HCT116 (cell line): Measurements from ENCODE around the gene AKT1. TPM values are rescaled to one million over a fixed set of nuclear protein-coding genes. Genes with fewer than 3 reads are reported as not detected.

Source experiments
- ATAC-seq: fragments of 200-7000 bp; cut with Tn5 transposase; 2 replicates; pipeline ENCODE4 v1.9.1; 2020; ENCODE audit warnings: mild to moderate bottlenecking, moderate library complexity
- BruUV-seq: library from RNA; stranded (reverse); fragments of 400-500 nt; replicated peaks from 2 replicates; lab custom pipeline; 2021; lab: Mats Ljungman, UMichigan
- CTCF ChIA-PET: fragments of 300-600 bp; sonication (Branson Sonifier 250); formaldehyde crosslinking; loops from one replicate; lab custom pipeline; 2021; ENCODE audit warnings: antibody characterized with exemption; lab: Charles Lee
- POLR2A ChIA-PET: fragments of 300-600, 350-600 bp; sonication (Branson Sonifier 250); formaldehyde crosslinking; loops from one replicate; lab custom pipeline; 2021; ENCODE audit warnings: antibody characterized with exemption; lab: Charles Lee
- RAD21 ChIA-PET, 2 experiments: fragments of 300-600 bp; sonication (Branson Sonifier 250); formaldehyde crosslinking; loops; one replicate each; lab custom pipeline; 2023; ENCODE audit warnings: low total read pairs in 2 of 2; ENCODE audit not compliant: uncharacterized antibody in 2 of 2, unreplicated experiment in 2 of 2, low non-redundant PET in 1 of 2; lab: Charles Lee
- DNase-seq: peaks from one replicate; pipeline ENCODE4 v3.0.0-alpha.2; 2010; ENCODE audit warnings: low read depth, low spot score
- H2AFZ ChIP-seq: fragments of 200-600 bp; shearing (Covaris generic), sonication (generic); 2 replicates; pipeline ENCODE4 v1.6.1; 2017; ENCODE audit warnings: low read depth, mixed run types, mixed read lengths, antibody characterized with exemption, low read length; ENCODE audit not compliant: poor library complexity, severe bottlenecking
- H3K27ac ChIP-seq: 2 replicates; pipeline ENCODE4 v1.5.1; 2012; ENCODE audit warnings: low read depth, low read length
- H3K27me3 ChIP-seq: fragments of 200-600 bp; sonication (generic); 2 replicates; pipeline ENCODE4 v1.6.1; 2016; ENCODE audit warnings: mixed run types, low read length, mixed read lengths; ENCODE audit not compliant: insufficient read depth
- H3K36me3 ChIP-seq, 2 experiments: fragments of 200-500 bp in 1 of 2; fragments of 200-600 bp in 1 of 2; sonication (Bioruptor generic) in 1 of 2; sonication (generic) in 1 of 2; 2 replicates each; pipeline versions ENCODE4 v1.5.1 to v1.6.1; 2014 to 2016; ENCODE audit warnings: low read length in 2 of 2, inconsistent platforms in 1 of 2, mixed read lengths in 1 of 2, mixed run types in 1 of 2; ENCODE audit not compliant: insufficient read depth in 2 of 2, control insufficient read depth in 1 of 2
- H3K4me1 ChIP-seq, 2 experiments: fragments of 200-600 bp in 1 of 2; sonication (generic) in 1 of 2; 2 replicates each; pipeline versions ENCODE4 v1.5.1 to v1.6.1; 2012 to 2017; ENCODE audit warnings: low read length in 2 of 2, inconsistent platforms in 1 of 2, mild to moderate bottlenecking in 1 of 2, mixed read lengths in 1 of 2, mixed run types in 1 of 2, moderate library complexity in 1 of 2; ENCODE audit not compliant: insufficient read depth in 2 of 2, control insufficient read depth in 1 of 2
- H3K4me2 ChIP-seq: fragments of 200-600 bp; sonication (generic); 2 replicates; pipeline ENCODE4 v1.6.1; 2017; ENCODE audit warnings: mixed run types, low read length, mixed read lengths
- H3K4me3 ChIP-seq, 2 experiments: fragments of 200-600 bp in 1 of 2; sonication (generic) in 1 of 2; replicated peaks in 1 of 2; 2 replicates each; pipeline ENCODE4 v1.5.1; 2011 to 2016; ENCODE audit warnings: low read length in 2 of 2, control low read depth in 1 of 2, low read depth in 1 of 2, mild to moderate bottlenecking in 1 of 2, mixed read lengths in 1 of 2, mixed run types in 1 of 2
- H3K79me2 ChIP-seq: fragments of 200-600 bp; sonication (generic); 2 replicates; pipeline ENCODE4 v1.6.1; 2017; ENCODE audit warnings: mild to moderate bottlenecking, mixed run types, low read length, moderate library complexity, mixed read lengths; ENCODE audit not compliant: insufficient read depth
- H3K9ac ChIP-seq: fragments of 200-600 bp; sonication (generic); 2 replicates; pipeline ENCODE4 v1.6.1; 2016; ENCODE audit warnings: low read length, mixed read lengths
- H3K9me2 ChIP-seq: fragments of 200-600 bp; sonication (generic), shearing (Covaris generic); 2 replicates; pipeline ENCODE4 v1.6.1; 2017; ENCODE audit warnings: mixed run types, mild to moderate bottlenecking, moderate library complexity; ENCODE audit not compliant: insufficient read depth
- H3K9me3 ChIP-seq, 2 experiments: fragments of 200-500 bp in 1 of 2; fragments of 200-600 bp in 1 of 2; sonication (Bioruptor generic) in 1 of 2; sonication (generic) in 1 of 2; 2 replicates each; pipeline ENCODE4 v1.6.1; 2014 to 2017; ENCODE audit warnings: low read length in 2 of 2, mixed read lengths in 2 of 2, inconsistent platforms in 1 of 2, low read depth in 1 of 2, mild to moderate bottlenecking in 1 of 2, mixed run types in 1 of 2, moderate library complexity in 1 of 2; ENCODE audit not compliant: control insufficient read depth in 1 of 2, insufficient read depth in 1 of 2
- H4K20me1 ChIP-seq: fragments of 200-600 bp; sonication (generic), shearing (Covaris generic); 2 replicates; pipeline ENCODE4 v1.6.1; 2017; ENCODE audit warnings: mixed run types, mild to moderate bottlenecking, moderate library complexity; ENCODE audit not compliant: insufficient read depth
- CBX3 ChIP-seq: IDR thresholded peaks from 2 replicates; pipeline ENCODE4 v1.6.1; 2012; ENCODE audit warnings: low read depth
- EGR1 ChIP-seq: IDR thresholded peaks from 2 replicates; pipeline ENCODE4 v1.6.1; 2012; ENCODE audit warnings: low read depth
- ELF1 ChIP-seq: IDR thresholded peaks from 2 replicates; pipeline ENCODE4 v1.6.1; 2012; ENCODE audit warnings: low read depth, borderline replicate concordance
- EZH2 ChIP-seq: fragments of 200-600 bp; sonication (generic); IDR thresholded peaks from 2 replicates; pipeline ENCODE4 v1.6.1; 2017; ENCODE audit warnings: antibody characterized with exemption, mixed run types
- EZH2phosphoT487 ChIP-seq: fragments of 200-600 bp; IDR thresholded peaks from 2 replicates; pipeline ENCODE4 v1.6.1; 2018; ENCODE audit warnings: antibody characterized with exemption, borderline replicate concordance
- JUND ChIP-seq: IDR thresholded peaks from 2 replicates; pipeline ENCODE4 v1.6.1; 2012
- POLR2A ChIP-seq: IDR thresholded peaks from 2 replicates; pipeline ENCODE4 v1.7.0; 2011; ENCODE audit warnings: borderline replicate concordance; ENCODE audit not compliant: insufficient read depth, insufficient read length; ENCODE audit errors: extremely low read depth
- POLR2AphosphoS5 ChIP-seq: IDR thresholded peaks from 2 replicates; pipeline ENCODE4 v1.6.1; 2011; ENCODE audit warnings: mild to moderate bottlenecking, low read depth, low read length, moderate library complexity
- SP1 ChIP-seq: IDR thresholded peaks from 2 replicates; pipeline ENCODE4 v1.6.1; 2012; ENCODE audit warnings: low read depth
- SRF ChIP-seq: IDR thresholded peaks from 2 replicates; pipeline ENCODE4 v1.6.1; 2012; ENCODE audit warnings: low read depth
- ZNF274 ChIP-seq: fragments of 200-500 bp; sonication (Bioruptor generic); IDR thresholded peaks from 2 replicates; pipeline ENCODE4 v1.6.1; 2014; ENCODE audit warnings: mild to moderate bottlenecking, low read depth, low read length, inconsistent platforms
- intact Hi-C: fragments of 100-400 bp; cut with micrococcal nuclease; formaldehyde crosslinking; loops from 2 replicates; pipeline ENCODE4 v1.10.0; 2022
- total RNA-seq: library from RNA; stranded (reverse); gene quantifications from one replicate; pipeline ENCODE4 v1.2.1, GENCODE V29; 2021; ENCODE audit not compliant: unreplicated experiment
- TF ChIP-seq, protein P1 (sequence below): IDR thresholded peaks from 2 replicates; pipeline ENCODE4 v1.6.1; 2012

Gene AKT1
- total RNA-seq, 1 experiment from 2014 or later: 152 TPM

GRCh38 chr14:104756477-104757237 lies 38.9 kb downstream of the AKT1 start:
- RAD21 ChIA-PET: no interaction called here
- Histone ChIP-seq H3K4me1 (peaks cover 14 to 18% of the 10 kb centered on the region in 2 experiments), H3K79me2 (peaks cover 53% of the 10 kb centered on the region), H4K20me1 (no peaks in the 10 kb centered on the region), H3K4me2 (no peak overlapping the region), H3K4me3 (no peak overlapping the region), H3K36me3 (peaks cover 21 to 22% of the 10 kb centered on the region in 2 experiments; a peak in 3 of 4 replicates), H3K9me3 (no peaks in the 10 kb centered on the region), H3K9ac (no peak overlapping the region), H3K27me3 (no peaks in the 10 kb centered on the region), H3K9me2 (no peaks in the 10 kb centered on the region), H2AFZ (no peak overlapping the region), H3K27ac (no peak overlapping the region)
- no peak for TF ChIP-seq ELF1
- TF ChIP-seq POLR2A: no peak
- TF ChIP-seq EGR1: no peak
- no peak for TF ChIP-seq EZH2
- CTCF ChIA-PET: no interaction called here
- ATAC-seq: no peak
- no peak for DNase-seq
- BruUV-seq: no TSS peak
- POLR2A ChIA-PET: no interaction called here
- intact Hi-C loops: no loop called here

DNA sequence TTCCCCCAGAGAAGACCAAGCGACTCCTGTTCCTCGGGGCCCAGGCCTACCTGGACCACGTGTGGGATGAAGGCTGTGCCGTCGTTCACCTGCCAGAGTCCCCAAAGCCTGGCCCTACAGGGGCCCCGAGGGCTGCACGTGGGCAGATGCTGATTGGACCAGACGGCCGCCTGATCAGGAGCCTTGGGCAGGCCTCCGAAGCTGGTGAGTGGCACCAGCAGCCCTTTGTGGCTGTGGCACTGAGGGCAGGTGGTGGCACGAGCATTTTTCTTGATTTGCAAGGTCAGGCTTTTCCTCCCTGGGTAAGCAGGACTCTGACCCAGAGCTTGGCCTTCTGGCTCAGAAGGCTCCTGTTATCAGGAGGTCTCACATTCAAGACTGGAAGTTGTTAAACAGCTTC lies 39.9 kb downstream of the AKT1 start:
- no peaks in the 10 kb centered on the region for H3K9me3 ChIP-seq
- DNase-seq (no peak), ATAC-seq (no peak)
- H3K79me2 ChIP-seq: peaks cover 53% of the 10 kb centered on the region
- H3K9me2 ChIP-seq: no peaks in the 10 kb centered on the region
- no peak overlapping the region for H3K9ac ChIP-seq
- H4K20me1 ChIP-seq: no peaks in the 10 kb centered on the region
- H3K4me3 ChIP-seq: no peak overlapping the region
- CTCF ChIA-PET: no interaction called here
- H3K4me1 ChIP-seq: peaks cover 14 to 18% of the 10 kb centered on the region in 2 experiments
- RAD21 ChIA-PET: no interaction called here
- no peak overlapping the region for H3K4me2 ChIP-seq
- H3K27me3 ChIP-seq: no peaks in the 10 kb centered on the region
- peaks cover 21 to 22% of the 10 kb centered on the region in 2 experiments; a peak in 3 of 4 replicates for H3K36me3 ChIP-seq
- intact Hi-C loops: no loop called here
- no peak for TF ChIP-seq EGR1
- TF ChIP-seq CBX3: no peak
- TF ChIP-seq EZH2phosphoT487: no peak
- TF ChIP-seq SP1: no peak
- no peak for TF ChIP-seq SRF
- no peak for TF ChIP-seq ZNF274
- TF ChIP-seq POLR2AphosphoS5: no peak
- no peak for TF ChIP-seq POLR2A
- TF ChIP-seq JUND: no peak
- TF ChIP-seq, protein P1, sequence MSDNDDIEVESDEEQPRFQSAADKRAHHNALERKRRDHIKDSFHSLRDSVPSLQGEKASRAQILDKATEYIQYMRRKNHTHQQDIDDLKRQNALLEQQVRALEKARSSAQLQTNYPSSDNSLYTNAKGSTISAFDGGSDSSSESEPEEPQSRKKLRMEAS: no peak
- H2AFZ ChIP-seq: no peak overlapping the region
- no TSS peak for BruUV-seq
- POLR2A ChIA-PET: no interaction called here
- H3K27ac ChIP-seq: no peak overlapping the region
